GM18499 (cell line): ENCODE results near the gene NACAD.
"Not testable (repeated sequence)": the region's sequence is repeated elsewhere in the genome, so short reads cannot be mapped to it uniquely, and the experiment has no call there.

ENCODE experiments used
- ATAC-seq: cut with Tn5 transposase; IDR thresholded peaks from one replicate; pipeline ENCODE4 v1.9.1; 2021; ENCODE audit warnings: moderate number of reproducible peaks; ENCODE audit not compliant: insufficient read depth, unreplicated experiment

Gene NACAD

DNA sequence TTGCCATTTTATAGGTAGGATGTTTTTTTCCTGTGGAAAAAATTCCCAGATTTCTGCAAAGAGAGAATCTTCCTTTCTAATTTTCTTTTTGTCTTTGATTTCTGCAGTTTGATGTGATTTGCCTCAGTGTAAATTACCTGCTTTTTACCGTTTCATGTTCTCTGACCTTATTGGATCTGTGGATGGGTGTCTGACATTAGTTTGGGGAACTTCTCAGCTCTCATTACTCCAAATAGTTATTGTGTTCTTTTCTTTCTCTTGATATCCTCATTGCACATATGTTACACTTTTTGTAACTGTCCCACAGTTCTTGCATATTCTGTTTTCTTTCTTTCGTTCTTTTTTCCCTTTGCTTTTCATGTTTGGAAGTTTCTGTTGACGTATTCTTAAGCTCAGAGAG, 28.5 kb downstream of the NACAD start:
- ATAC-seq: no peak

GRCh38 chr7:45057878-45058277, 30.9 kb downstream of the NACAD start:
- no peak for ATAC-seq

DNA sequence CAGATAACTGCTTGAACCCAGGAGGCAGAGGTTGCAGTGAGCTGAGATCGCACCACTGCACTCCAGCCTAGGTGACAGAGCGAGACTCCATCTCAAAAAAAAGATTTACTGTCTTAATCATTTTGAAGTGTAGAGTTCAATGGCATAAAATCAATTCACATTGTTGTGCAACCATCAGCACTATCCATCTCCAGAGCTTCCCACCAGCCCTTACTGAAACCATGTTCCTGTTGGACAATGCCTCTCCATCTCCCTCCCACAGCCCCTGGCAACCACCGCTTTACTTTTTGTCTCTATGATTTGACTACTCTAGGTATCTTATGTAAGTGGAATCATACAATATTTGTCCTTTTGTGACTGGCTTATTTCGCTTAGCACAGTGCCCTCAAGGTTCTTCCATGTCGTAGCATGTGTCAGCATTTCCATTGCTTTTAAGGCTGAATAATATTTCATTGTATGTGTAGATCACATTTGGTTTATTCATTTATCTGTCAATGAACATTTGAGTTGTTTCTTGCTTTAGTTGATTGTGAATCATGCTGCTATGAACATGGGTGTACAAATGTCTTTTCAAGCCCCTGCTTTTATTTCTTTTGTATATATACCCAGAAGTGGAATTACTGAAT, 33.1 kb downstream of the NACAD start:
- ATAC-seq: no peak

- no peak for ATAC-seq
Observed at GRCh38 chr7:45055016-45055415, 33.8 kb downstream of the NACAD start.

- ATAC-seq: no peak
Observed at GRCh38 chr7:45054442-45054841, 34.3 kb downstream of the NACAD start.

- ATAC-seq: no peak
Observed at GRCh38 chr7:45053941-45054340, 34.8 kb downstream of the NACAD start.

- no peak for ATAC-seq
Observed at GRCh38 chr7:45053401-45053800, 35.4 kb downstream of the NACAD start.

- ATAC-seq: no peak
Observed at GRCh38 chr7:45052011-45052410, 36.8 kb downstream of the NACAD start.

DNA sequence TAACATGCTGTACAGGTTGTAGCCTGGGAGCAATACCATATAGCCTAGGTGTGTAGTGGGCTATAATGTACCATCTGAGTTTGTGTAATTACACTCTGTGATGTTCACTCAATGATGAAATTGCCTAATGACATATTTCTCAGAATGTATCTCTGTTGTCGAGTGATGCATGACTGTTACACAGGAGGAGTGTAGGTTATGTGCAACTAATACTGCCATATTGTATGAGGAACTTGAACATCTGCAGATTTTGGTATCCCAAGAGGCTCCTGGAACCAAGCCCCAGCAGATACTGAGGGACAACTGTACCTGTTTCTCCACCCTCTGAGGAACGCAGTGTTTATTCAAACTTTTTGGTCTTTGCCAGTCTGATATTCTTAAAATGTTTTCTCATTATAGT, 38.6 kb downstream of the NACAD start:
- ATAC-seq: no peak

- ATAC-seq: no peak
Observed at GRCh38 chr7:45048748-45049147, 40.0 kb downstream of the NACAD start.

GRCh38 chr7:45044338-45044737, 44.4 kb downstream of the NACAD start:
- no peak for ATAC-seq

GRCh38 chr7:45039106-45039505, 49.7 kb downstream of the NACAD start:
- ATAC-seq: no peak

DNA sequence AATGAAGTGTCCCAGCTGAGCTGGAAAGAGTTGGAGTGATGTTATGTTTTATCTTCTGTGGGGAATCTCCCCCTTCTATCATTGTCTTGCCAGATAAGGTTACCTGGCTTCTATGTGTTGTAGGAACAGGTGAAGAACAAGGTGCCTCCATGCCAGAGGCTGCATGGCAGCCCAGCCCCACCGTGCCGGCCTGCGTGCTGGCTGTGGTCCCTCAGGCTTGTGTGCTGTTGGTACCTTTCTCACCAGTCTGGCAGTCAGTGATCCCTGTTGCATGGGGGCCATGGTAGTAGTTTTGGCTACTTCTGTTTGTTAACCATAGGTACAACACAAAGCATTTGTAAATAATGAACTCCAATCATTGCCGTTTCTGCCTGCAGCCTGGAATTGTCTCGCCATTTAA, 50.9 kb downstream of the NACAD start:
- no peak for ATAC-seq

DNA sequence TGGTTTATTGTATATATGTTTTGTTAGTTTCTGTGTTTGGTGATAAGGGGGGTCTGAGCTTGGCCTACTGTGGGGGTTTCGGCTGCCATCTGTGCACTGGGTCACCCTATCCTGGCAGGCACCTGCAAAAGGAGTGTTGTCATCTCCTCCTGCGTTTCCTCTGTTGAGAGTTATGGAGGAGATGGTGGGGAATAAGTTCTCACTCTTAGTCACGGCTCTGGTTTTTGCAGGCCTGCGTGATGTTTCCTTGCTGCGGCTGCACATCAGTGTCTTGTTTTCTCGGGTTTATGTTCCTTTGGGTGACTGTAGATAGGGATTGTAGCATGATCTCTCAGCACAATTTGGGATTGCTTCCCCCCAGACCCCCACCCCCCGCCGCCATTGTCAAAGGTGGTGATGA, 52.0 kb downstream of the NACAD start:
- ATAC-seq: no peak

- ATAC-seq: no peak
Observed at GRCh38 chr7:45036317-45036716, 52.5 kb downstream of the NACAD start.

DNA sequence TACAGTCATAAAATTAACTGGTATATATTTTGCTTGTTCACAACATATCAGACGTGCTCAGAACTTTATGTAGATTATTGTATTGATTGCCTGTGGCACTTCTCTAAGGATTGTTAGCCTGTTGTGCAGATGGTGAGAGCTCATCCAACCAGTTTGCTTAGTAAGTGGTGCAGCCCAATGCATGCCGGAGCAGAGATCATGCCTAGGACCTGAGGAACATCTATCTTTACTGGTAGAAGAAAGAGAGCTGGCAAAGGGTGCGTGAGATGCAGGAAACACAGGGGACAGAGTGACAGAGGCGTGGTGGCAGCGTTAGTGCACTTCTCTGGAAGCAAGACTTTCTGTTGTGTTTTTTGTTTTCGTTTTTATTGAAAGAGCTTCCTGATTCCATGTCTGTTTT, 52.9 kb downstream of the NACAD start:
- ATAC-seq: no peak

DNA sequence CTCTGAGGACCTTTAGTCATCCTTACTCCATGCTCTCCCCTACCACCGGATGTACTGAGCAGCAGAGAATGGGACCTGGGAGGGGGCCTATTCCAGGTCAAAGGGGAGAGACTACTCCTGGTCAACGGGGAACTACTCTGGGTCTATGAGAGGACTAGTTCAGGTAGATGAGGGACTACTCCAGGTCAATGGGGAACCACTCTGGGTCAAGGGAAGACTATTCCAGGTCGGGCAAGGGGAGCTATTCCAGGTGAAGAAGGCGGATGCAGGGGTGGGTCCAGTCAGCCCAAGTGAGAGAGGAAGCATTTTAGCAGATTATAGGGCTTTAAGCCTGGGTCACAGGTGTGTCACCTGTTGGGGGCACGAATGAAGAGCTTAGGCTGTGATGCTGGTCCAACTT, 53.4 kb downstream of the NACAD start:
- ATAC-seq: no peak

- not testable (repeated sequence) for ATAC-seq
Observed at GRCh38 chr7:45034710-45035109, 54.1 kb downstream of the NACAD start.

DNA sequence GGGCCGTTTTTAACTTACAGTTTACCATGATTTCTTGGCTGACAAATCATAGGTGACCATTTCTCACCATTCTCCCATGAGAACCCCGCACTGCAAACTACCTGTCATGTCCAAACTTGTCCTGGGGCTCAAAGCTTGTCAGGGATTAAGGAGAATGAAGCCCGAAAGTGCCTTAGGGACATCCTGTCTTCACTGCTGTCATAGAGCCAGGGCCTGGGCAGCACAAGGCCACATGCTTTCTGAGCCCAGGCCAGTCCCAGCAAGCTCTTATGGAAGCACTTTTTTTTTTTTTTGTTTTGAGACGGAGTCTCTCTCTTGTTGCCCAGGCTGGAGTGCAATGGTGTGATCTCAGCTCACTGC, 54.9 kb downstream of the NACAD start:
- ATAC-seq: no peak

GRCh38 chr7:45033261-45033930, 55.4 kb downstream of the NACAD start:
- no peak for ATAC-seq

GRCh38 chr7:45032421-45032820, 56.3 kb downstream of the NACAD start:
- ATAC-seq: no peak

DNA sequence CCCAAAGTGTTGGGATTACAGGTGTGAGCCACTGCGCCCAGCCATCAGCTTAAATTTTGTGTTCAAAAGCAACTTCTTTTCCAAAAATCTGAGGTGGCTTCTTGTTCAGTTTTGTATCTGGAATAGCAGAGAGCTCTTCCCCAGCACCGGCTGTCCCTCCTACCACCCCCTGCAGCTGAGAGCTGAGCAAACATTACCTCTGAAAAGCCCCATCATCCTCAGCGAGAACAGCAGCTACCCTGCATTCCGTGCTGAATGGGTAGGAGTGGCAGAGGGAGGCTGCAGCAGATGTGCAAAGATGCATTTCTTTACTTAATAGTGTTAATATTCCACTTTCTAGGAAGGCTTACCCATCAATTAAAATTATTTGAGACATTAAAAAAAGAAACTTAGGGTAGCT, 56.9 kb downstream of the NACAD start:
- no peak for ATAC-seq
